H1 (cell line): ENCODE results near the gene DDAH2. TPM values are rescaled to one million over a fixed set of nuclear protein-coding genes. Genes with fewer than 3 reads are reported as not detected.

Source experiments
- HDAC2 ChIP-seq, 2 experiments: fragments of 300-600 bp in 1 of 2; sonication (generic) in 1 of 2; IDR thresholded peaks; 2 replicates each; pipeline ENCODE4 v1.6.1; 2011 to 2012; ENCODE audit warnings: low read depth in 2 of 2, low read length in 2 of 2, mild to moderate bottlenecking in 2 of 2, moderate library complexity in 2 of 2, borderline replicate concordance in 1 of 2, inconsistent platforms in 1 of 2
- POU5F1 ChIP-seq: IDR thresholded peaks from 2 replicates; pipeline ENCODE4 v1.6.1; 2011; ENCODE audit warnings: low read depth, mild to moderate bottlenecking, low read length, moderate library complexity
- TEAD4 ChIP-seq: IDR thresholded peaks from 2 replicates; pipeline ENCODE4 v1.6.1; 2012; ENCODE audit warnings: low read depth, low read length, inconsistent platforms, mixed read lengths
- polyA plus RNA-seq, 7 experiments: library from polyadenylated mRNA; depleted of rRNA in 3 of 7; stranded (reverse) in 5 of 7; unstranded in 2 of 7; fragments of >200 nt in 5 of 7; fragments of 200-250 nt in 2 of 7; gene quantifications; 1 replicate in 5 of 7; 2 replicates in 1 of 7; 4 replicates in 1 of 7; pipeline versions ENCODE4 v1.2.1 to v1.2.3, GENCODE V29; 2011 to 2013; ENCODE audit warnings: missing spikeins in 2 of 7, mixed read lengths in 2 of 7
- total RNA-seq: library from RNA; stranded (reverse); fragmentation: NEBNext Ultra II Directional; extraction: Animal tissue kit (Norgen Biotek cat#: 25700); gene quantifications from 2 replicates; pipeline ENCODE4 v1.2.1, GENCODE V29; 2021
- TF ChIP-seq, protein P1 (sequence below): fragments of 300-600 bp; sonication (generic); IDR thresholded peaks from 2 replicates; pipeline ENCODE4 v1.7.1; 2012; ENCODE audit warnings: low read length, moderate library complexity, mild to moderate bottlenecking, inconsistent platforms; ENCODE audit not compliant: insufficient replicate concordance

Gene DDAH2
- total and polyA plus RNA-seq, 2 of the 8 experiments (the other 6 are each of a cell fraction or from before 2014, with no cell fraction given), result 53.3 to 73.5 TPM

DNA sequence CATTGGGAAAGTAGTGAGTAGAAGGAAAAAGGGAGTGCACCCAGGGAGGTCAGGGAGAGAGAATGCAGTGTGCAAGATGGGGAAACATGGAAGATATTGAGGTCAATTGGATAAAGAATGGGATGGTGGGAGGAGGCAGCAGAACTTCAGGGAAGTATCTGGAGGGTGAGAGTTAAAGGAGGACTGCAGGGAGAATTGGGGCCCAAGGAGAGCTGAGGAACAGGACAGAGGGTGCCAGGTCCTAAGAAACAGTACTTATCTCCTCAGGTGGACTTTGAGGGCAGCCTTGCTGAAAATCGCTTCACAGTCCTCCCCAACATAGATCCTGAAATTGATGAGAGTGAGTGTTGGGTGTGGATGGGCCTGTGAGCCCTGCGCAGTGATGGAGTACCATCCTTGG, 29.2 kb upstream of the DDAH2 start (continued):
- TF ChIP-seq HDAC2 (IDR thresholded peaks at IDR 0.05; ENCODE audit: borderline replicate concordance in 1 of 2, low read depth in 2 of 2, low read length in 2 of 2) (no peak), POU5F1 (no peak), TEAD4 (no peak)
- TF ChIP-seq, protein P1, sequence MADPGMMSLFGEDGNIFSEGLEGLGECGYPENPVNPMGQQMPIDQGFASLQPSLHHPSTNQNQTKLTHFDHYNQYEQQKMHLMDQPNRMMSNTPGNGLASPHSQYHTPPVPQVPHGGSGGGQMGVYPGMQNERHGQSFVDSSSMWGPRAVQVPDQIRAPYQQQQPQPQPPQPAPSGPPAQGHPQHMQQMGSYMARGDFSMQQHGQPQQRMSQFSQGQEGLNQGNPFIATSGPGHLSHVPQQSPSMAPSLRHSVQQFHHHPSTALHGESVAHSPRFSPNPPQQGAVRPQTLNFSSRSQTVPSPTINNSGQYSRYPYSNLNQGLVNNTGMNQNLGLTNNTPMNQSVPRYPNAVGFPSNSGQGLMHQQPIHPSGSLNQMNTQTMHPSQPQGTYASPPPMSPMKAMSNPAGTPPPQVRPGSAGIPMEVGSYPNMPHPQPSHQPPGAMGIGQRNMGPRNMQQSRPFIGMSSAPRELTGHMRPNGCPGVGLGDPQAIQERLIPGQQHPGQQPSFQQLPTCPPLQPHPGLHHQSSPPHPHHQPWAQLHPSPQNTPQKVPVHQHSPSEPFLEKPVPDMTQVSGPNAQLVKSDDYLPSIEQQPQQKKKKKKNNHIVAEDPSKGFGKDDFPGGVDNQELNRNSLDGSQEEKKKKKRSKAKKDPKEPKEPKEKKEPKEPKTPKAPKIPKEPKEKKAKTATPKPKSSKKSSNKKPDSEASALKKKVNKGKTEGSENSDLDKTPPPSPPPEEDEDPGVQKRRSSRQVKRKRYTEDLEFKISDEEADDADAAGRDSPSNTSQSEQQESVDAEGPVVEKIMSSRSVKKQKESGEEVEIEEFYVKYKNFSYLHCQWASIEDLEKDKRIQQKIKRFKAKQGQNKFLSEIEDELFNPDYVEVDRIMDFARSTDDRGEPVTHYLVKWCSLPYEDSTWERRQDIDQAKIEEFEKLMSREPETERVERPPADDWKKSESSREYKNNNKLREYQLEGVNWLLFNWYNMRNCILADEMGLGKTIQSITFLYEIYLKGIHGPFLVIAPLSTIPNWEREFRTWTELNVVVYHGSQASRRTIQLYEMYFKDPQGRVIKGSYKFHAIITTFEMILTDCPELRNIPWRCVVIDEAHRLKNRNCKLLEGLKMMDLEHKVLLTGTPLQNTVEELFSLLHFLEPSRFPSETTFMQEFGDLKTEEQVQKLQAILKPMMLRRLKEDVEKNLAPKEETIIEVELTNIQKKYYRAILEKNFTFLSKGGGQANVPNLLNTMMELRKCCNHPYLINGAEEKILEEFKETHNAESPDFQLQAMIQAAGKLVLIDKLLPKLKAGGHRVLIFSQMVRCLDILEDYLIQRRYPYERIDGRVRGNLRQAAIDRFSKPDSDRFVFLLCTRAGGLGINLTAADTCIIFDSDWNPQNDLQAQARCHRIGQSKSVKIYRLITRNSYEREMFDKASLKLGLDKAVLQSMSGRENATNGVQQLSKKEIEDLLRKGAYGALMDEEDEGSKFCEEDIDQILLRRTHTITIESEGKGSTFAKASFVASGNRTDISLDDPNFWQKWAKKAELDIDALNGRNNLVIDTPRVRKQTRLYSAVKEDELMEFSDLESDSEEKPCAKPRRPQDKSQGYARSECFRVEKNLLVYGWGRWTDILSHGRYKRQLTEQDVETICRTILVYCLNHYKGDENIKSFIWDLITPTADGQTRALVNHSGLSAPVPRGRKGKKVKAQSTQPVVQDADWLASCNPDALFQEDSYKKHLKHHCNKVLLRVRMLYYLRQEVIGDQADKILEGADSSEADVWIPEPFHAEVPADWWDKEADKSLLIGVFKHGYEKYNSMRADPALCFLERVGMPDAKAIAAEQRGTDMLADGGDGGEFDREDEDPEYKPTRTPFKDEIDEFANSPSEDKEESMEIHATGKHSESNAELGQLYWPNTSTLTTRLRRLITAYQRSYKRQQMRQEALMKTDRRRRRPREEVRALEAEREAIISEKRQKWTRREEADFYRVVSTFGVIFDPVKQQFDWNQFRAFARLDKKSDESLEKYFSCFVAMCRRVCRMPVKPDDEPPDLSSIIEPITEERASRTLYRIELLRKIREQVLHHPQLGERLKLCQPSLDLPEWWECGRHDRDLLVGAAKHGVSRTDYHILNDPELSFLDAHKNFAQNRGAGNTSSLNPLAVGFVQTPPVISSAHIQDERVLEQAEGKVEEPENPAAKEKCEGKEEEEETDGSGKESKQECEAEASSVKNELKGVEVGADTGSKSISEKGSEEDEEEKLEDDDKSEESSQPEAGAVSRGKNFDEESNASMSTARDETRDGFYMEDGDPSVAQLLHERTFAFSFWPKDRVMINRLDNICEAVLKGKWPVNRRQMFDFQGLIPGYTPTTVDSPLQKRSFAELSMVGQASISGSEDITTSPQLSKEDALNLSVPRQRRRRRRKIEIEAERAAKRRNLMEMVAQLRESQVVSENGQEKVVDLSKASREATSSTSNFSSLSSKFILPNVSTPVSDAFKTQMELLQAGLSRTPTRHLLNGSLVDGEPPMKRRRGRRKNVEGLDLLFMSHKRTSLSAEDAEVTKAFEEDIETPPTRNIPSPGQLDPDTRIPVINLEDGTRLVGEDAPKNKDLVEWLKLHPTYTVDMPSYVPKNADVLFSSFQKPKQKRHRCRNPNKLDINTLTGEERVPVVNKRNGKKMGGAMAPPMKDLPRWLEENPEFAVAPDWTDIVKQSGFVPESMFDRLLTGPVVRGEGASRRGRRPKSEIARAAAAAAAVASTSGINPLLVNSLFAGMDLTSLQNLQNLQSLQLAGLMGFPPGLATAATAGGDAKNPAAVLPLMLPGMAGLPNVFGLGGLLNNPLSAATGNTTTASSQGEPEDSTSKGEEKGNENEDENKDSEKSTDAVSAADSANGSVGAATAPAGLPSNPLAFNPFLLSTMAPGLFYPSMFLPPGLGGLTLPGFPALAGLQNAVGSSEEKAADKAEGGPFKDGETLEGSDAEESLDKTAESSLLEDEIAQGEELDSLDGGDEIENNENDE, result no peak
